Left ventricle myocardium inferior (tissue), 1 donor: Measurements from ENCODE around the gene ZBTB48. TPM values are rescaled to one million over a fixed set of nuclear protein-coding genes. Genes with fewer than 3 reads are reported as not detected.
"Not testable (repeated sequence)": the region's sequence is repeated elsewhere in the genome, so short reads cannot be mapped to it uniquely, and the experiment has no call there.

Source experiments
- DNase-seq: peaks from one replicate; pipeline ENCODE4 v3.0.0-alpha.2; 2020
- H3K27ac ChIP-seq: fragments of 200-600 bp; replicated peaks from 2 replicates; pipeline ENCODE4 v1.8.0; 2021
- H3K27me3 ChIP-seq: fragments of 200-600 bp; 2 replicates; pipeline ENCODE4 v1.8.0; 2021; ENCODE audit warnings: low read depth
- H3K36me3 ChIP-seq: fragments of 200-600 bp; 2 replicates; pipeline ENCODE4 v1.8.0; 2021
- H3K4me1 ChIP-seq: fragments of 200-600 bp; 2 replicates; pipeline ENCODE4 v1.8.0; 2021
- H3K4me3 ChIP-seq: fragments of 200-600 bp; 2 replicates; pipeline ENCODE4 v1.8.0; 2021; ENCODE audit warnings: mild to moderate bottlenecking, moderate library complexity
- H3K9me3 ChIP-seq: fragments of 200-600 bp; replicated peaks from 2 replicates; pipeline ENCODE4 v1.8.0; 2021
- CTCF ChIP-seq: fragments of 200-600 bp; IDR thresholded peaks from 2 replicates; pipeline ENCODE4 v1.8.0; 2021; ENCODE audit warnings: antibody characterized with exemption, mild to moderate bottlenecking, borderline replicate concordance
- intact Hi-C: fragments of 100-400 bp; cut with micrococcal nuclease; formaldehyde crosslinking; loops from one replicate; pipeline ENCODE4 v1.11.0; 2022
- total RNA-seq: library from RNA; stranded (reverse); fragmentation: NEBNext Ultra II Directional; extraction: Animal tissue kit (Norgen Biotek cat#: 25700); gene quantifications from one replicate; pipeline ENCODE4 v1.2.1, GENCODE V29; 2021
- donor health status: DM: no; HTN: yes; CAD: no; lungs with severe emphysema.

Gene ZBTB48
- total RNA-seq, 1 donor from 2014 or later = 12.9 TPM

GRCh38 chr1:6597777-6598131, 18.0 kb downstream of the ZBTB48 start:
- H3K4me3 ChIP-seq = peak overlapping the region; percentile 97
- peaks cover 99% of the 10 kb centered on the region for H3K4me1 ChIP-seq
- H3K27ac ChIP-seq = peak overlapping the region; percentile 100
- intact Hi-C loops = no loop called here
- no peaks in the 10 kb centered on the region for H3K9me3 ChIP-seq
- TF ChIP-seq CTCF = no peak
- H3K27me3 ChIP-seq = no peaks in the 10 kb centered on the region
- no peak for DNase-seq
- H3K36me3 ChIP-seq = peaks cover 74% of the 10 kb centered on the region

GRCh38 chr1:6599141-6599975, 19.6 kb downstream of the ZBTB48 start:
- no peaks in the 10 kb centered on the region for H3K9me3 ChIP-seq
- DNase-seq = no peak
- H3K27me3 ChIP-seq = no peaks in the 10 kb centered on the region
- H3K27ac ChIP-seq = peak overlapping the region; percentile 100
- peaks cover 58% of the 10 kb centered on the region for H3K36me3 ChIP-seq
- H3K4me3 ChIP-seq = peak overlapping the region; percentile 97
- H3K4me1 ChIP-seq = peaks cover 97% of the 10 kb centered on the region
- TF ChIP-seq CTCF = no peak
- intact Hi-C loops = no loop called here

GRCh38 chr1:6599991-6600390, 20.2 kb downstream of the ZBTB48 start:
- Histone ChIP-seq H3K36me3 (peaks cover 52% of the 10 kb centered on the region), H3K27ac (peak overlapping the region; percentile 100), H3K4me3 (peak overlapping the region; percentile 97), H3K4me1 (peaks cover 97% of the 10 kb centered on the region)
- H3K9me3 ChIP-seq, DNase-seq, H3K27me3 ChIP-seq, intact Hi-C loops: not testable (repeated sequence)

- peak overlapping the region; percentile 97 for H3K4me3 ChIP-seq
- no peaks in the 10 kb centered on the region for H3K27me3 ChIP-seq
- peaks cover 46% of the 10 kb centered on the region for H3K36me3 ChIP-seq
- no peak for TF ChIP-seq CTCF
- peak overlapping the region; percentile 100 for H3K27ac ChIP-seq
- no peak for DNase-seq
- H3K4me1 ChIP-seq = peaks cover 97% of the 10 kb centered on the region
- intact Hi-C loops = no loop called here
- H3K9me3 ChIP-seq = no peaks in the 10 kb centered on the region
These were observed 20.7 kb downstream of the ZBTB48 start for GRCh38 chr1:6600410-6601048.

- DNase-seq = peak; percentile 68
- peaks cover 95% of the 10 kb centered on the region for H3K4me1 ChIP-seq
- peaks cover 39% of the 10 kb centered on the region for H3K36me3 ChIP-seq
- H3K27ac ChIP-seq = peak overlapping the region; percentile 100
- no peaks in the 10 kb centered on the region for H3K9me3 ChIP-seq
- intact Hi-C loops = no loop called here
- TF ChIP-seq CTCF = no peak
- no peaks in the 10 kb centered on the region for H3K27me3 ChIP-seq
- peak overlapping the region; percentile 97 for H3K4me3 ChIP-seq
These were observed 21.5 kb downstream of the ZBTB48 start for GRCh38 chr1:6601049-6601922.
